ENCODE results near the gene KIAA0513. TPM values are rescaled to one million over a fixed set of nuclear protein-coding genes. Genes with fewer than 3 reads are reported as not detected.

The KIAA0513 gene
- total and polyA plus RNA-seq, 2 of the 13 experiments (the other 11 are each of a cell fraction or from before 2014, with no cell fraction given), result 1.8 TPM

DNA sequence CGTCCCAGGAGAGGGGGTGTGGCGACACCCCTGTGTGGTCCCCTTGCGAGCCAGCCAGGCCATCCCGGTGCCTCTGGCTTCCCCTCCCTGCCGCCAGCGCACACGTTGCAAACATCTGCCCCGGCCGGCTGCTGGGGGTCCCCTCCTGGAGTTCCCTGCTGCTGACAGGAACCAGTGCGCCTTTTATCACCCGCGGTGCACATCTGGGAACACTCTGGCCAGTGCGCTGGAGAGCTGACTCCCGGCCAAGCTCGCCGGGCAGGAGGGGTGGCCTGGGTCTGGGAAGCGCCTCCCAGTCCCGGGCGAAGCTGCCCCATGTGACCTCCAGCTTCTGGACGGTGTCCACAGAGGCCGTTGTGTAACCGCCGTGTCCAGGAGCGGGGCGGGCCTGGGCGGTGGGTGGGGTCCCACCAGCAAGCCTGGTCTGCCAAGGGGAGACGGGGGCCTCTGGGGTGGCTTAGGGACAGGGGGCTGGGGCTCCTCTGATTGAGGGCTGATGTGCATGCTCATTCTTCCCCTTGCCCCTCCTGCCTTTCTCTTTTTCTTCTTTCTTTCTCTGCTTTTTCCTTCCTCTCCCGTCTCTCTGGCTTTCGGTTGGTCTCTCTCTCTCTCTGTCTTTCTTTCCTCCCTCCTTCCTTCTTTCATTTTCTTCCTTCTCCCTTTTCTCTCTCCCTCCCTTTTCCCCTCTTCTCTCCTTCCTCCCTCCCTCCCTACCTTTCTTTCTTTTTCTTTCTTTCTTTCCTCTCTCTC lies 109.9 kb downstream of the KIAA0513 start (continued):
- TF ChIP-seq HMG20B (CRISPR knock-in tag; conservative IDR thresholded peaks at IDR 0.05), result peak; percentile 51; the same call in 1 of the 2 replicates
- peak; percentile 70 for TF ChIP-seq ZNF878 (CRISPR knock-in tag; IDR thresholded peaks at IDR 0.05)
- TF ChIP-seq ZNF451 (CRISPR knock-in tag; IDR thresholded peaks at IDR 0.05), result 0 out of 2 replicates have a peak, but pooled peaks have one; percentile 85
- peak; percentile 53 for TF ChIP-seq HNF4A (CRISPR knock-in tag; IDR thresholded peaks at IDR 0.05)
- peak; percentile 68 for TF ChIP-seq IRF2 (CRISPR knock-in tag; IDR thresholded peaks at IDR 0.05)
- peak; percentile 74; the same call in 1 of the 2 replicates for TF ChIP-seq ZNF567 (CRISPR knock-in tag; IDR thresholded peaks at IDR 0.05; ENCODE audit: borderline replicate concordance)
- no peak for TF ChIP-seq LCORL (IDR thresholded peaks at IDR 0.05)
- TF ChIP-seq LCORL (CRISPR knock-in tag; IDR thresholded peaks at IDR 0.05), result peak; percentile 97
- TF ChIP-seq ZNF768 (CRISPR knock-in tag; IDR thresholded peaks at IDR 0.05), result peak; percentile 82; the same call in 1 of the 2 replicates
- TF ChIP-seq ZFP90 (CRISPR knock-in tag; IDR thresholded peaks at IDR 0.05; ENCODE audit: borderline replicate concordance), result 0 out of 2 replicates have a peak, but pooled peaks have one; percentile 86
- peak; percentile 74; the same call in 1 of the 2 replicates for TF ChIP-seq ETV6 (CRISPR knock-in tag; conservative IDR thresholded peaks at IDR 0.05)
- TF ChIP-seq MIXL1 (CRISPR knock-in tag; IDR thresholded peaks at IDR 0.05), result peak; percentile 18; the same call in 1 of the 2 replicates
- TF ChIP-seq KDM6A (CRISPR knock-in tag; IDR thresholded peaks at IDR 0.05; ENCODE audit: low read depth), result peak; percentile 47; the same call in 1 of the 2 replicates
- TF ChIP-seq, protein P1, sequence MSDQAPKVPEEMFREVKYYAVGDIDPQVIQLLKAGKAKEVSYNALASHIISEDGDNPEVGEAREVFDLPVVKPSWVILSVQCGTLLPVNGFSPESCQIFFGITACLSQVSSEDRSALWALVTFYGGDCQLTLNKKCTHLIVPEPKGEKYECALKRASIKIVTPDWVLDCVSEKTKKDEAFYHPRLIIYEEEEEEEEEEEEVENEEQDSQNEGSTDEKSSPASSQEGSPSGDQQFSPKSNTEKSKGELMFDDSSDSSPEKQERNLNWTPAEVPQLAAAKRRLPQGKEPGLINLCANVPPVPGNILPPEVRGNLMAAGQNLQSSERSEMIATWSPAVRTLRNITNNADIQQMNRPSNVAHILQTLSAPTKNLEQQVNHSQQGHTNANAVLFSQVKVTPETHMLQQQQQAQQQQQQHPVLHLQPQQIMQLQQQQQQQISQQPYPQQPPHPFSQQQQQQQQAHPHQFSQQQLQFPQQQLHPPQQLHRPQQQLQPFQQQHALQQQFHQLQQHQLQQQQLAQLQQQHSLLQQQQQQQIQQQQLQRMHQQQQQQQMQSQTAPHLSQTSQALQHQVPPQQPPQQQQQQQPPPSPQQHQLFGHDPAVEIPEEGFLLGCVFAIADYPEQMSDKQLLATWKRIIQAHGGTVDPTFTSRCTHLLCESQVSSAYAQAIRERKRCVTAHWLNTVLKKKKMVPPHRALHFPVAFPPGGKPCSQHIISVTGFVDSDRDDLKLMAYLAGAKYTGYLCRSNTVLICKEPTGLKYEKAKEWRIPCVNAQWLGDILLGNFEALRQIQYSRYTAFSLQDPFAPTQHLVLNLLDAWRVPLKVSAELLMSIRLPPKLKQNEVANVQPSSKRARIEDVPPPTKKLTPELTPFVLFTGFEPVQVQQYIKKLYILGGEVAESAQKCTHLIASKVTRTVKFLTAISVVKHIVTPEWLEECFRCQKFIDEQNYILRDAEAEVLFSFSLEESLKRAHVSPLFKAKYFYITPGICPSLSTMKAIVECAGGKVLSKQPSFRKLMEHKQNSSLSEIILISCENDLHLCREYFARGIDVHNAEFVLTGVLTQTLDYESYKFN (CRISPR knock-in tag; conservative IDR thresholded peaks at IDR 0.05), result peak; percentile 70
- TF ChIP-seq ZFY (CRISPR knock-in tag; IDR thresholded peaks at IDR 0.05), result peak; percentile 74
- TF ChIP-seq, protein P2, sequence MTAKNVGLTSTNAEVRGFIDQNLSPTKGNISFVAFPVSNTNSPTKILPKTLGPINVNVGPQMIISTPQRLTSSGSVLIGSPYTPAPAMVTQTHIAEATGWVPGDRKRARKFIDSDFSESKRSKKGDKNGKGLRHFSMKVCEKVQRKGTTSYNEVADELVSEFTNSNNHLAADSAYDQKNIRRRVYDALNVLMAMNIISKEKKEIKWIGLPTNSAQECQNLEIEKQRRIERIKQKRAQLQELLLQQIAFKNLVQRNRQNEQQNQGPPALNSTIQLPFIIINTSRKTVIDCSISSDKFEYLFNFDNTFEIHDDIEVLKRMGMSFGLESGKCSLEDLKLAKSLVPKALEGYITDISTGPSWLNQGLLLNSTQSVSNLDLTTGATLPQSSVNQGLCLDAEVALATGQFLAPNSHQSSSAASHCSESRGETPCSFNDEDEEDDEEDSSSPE (CRISPR knock-in tag; IDR thresholded peaks at IDR 0.05), result 0 out of 2 replicates have a peak, but pooled peaks have one; percentile 46
- TF ChIP-seq, protein P3, sequence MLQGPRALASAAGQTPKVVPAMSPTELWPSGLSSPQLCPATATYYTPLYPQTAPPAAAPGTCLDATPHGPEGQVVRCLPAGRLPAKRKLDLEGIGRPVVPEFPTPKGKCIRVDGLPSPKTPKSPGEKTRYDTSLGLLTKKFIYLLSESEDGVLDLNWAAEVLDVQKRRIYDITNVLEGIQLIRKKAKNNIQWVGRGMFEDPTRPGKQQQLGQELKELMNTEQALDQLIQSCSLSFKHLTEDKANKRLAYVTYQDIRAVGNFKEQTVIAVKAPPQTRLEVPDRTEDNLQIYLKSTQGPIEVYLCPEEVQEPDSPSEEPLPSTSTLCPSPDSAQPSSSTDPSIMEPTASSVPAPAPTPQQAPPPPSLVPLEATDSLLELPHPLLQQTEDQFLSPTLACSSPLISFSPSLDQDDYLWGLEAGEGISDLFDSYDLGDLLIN (CRISPR knock-in tag; IDR thresholded peaks at IDR 0.05; ENCODE audit: borderline replicate concordance), result 0 out of 2 replicates have a peak, but pooled peaks have one; percentile 5
- TF ChIP-seq ZNF232 (CRISPR knock-in tag; IDR thresholded peaks at IDR 0.05; ENCODE audit: borderline replicate concordance), result peak; percentile 95
- TF ChIP-seq MAFG (CRISPR knock-in tag; IDR thresholded peaks at IDR 0.05), result no peak
- peak; percentile 65; the same call in 1 of the 2 replicates for TF ChIP-seq ZSCAN9 (CRISPR knock-in tag; IDR thresholded peaks at IDR 0.05; ENCODE audit: borderline replicate concordance)
- 0 out of 2 replicates have a peak, but pooled peaks have one; percentile 15 for TF ChIP-seq XBP1 (CRISPR knock-in tag; IDR thresholded peaks at IDR 0.05)
- TF ChIP-seq, protein P4, sequence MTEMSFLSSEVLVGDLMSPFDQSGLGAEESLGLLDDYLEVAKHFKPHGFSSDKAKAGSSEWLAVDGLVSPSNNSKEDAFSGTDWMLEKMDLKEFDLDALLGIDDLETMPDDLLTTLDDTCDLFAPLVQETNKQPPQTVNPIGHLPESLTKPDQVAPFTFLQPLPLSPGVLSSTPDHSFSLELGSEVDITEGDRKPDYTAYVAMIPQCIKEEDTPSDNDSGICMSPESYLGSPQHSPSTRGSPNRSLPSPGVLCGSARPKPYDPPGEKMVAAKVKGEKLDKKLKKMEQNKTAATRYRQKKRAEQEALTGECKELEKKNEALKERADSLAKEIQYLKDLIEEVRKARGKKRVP (CRISPR knock-in tag; IDR thresholded peaks at IDR 0.05), result no peak
- 0 out of 2 replicates have a peak, but pooled peaks have one; percentile 82 for TF ChIP-seq ZBTB7A (CRISPR knock-in tag; IDR thresholded peaks at IDR 0.05)
- TF ChIP-seq ZBTB8A (CRISPR knock-in tag; IDR thresholded peaks at IDR 0.05; ENCODE audit: borderline replicate concordance, low read depth), result peak; percentile 91; the same call in 1 of the 2 replicates

All from HepG2 (cell line).